ENCODE results near the gene SND1.

DNA sequence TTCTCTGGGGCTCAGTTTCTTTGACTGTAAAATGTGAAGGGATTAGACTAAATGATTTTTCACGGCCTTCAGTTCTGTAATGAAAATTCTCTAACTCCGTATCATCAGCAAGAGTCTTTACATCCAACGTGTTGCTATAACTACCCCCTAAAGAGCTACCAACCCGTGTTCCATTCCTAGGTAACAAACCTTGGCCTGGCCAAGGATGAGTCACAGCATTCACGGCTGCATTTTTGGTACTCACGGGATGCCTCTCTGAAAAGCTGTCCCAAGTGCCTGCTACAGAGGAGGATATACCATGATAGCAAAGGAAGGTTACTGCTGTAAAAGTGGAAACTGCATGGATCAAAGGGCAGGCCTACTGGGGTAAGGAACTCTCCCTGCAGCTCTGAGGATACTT, 373.4 kb downstream of the SND1 start:
- TF ChIP-seq CTBP1 (IDR thresholded peaks at IDR 0.05; ENCODE audit: borderline replicate concordance): no peak
- no peak for TF ChIP-seq FOXM1 (IDR thresholded peaks at IDR 0.05; ENCODE audit: borderline replicate concordance)
- TF ChIP-seq NFRKB (IDR thresholded peaks at IDR 0.05): no peak
- TF ChIP-seq FOXA1 (IDR thresholded peaks at IDR 0.05): no peak
- TF ChIP-seq SUZ12 (IDR thresholded peaks at IDR 0.05): no peak
- TF ChIP-seq HDGF (IDR thresholded peaks at IDR 0.05; ENCODE audit: borderline replicate concordance): no peak
- TF ChIP-seq ARNT (IDR thresholded peaks at IDR 0.05): no peak
- no peak for TF ChIP-seq ELF4 (IDR thresholded peaks at IDR 0.05)
- no peak for TF ChIP-seq SP1 (IDR thresholded peaks at IDR 0.05)
- TF ChIP-seq L3MBTL2 (conservative IDR thresholded peaks at IDR 0.05): no peak
